GM21717 (cell line): ENCODE data around the gene ELOF1.
"Not testable (repeated sequence)": the region's sequence is repeated elsewhere in the genome, so short reads cannot be mapped to it uniquely, and the experiment has no call there.

Experiments
- ATAC-seq: cut with Tn5 transposase; IDR thresholded peaks from one replicate; pipeline ENCODE4 v1.9.1; 2021; ENCODE audit warnings: mild to moderate bottlenecking, moderate library complexity; ENCODE audit not compliant: unreplicated experiment

Gene ELOF1

DNA sequence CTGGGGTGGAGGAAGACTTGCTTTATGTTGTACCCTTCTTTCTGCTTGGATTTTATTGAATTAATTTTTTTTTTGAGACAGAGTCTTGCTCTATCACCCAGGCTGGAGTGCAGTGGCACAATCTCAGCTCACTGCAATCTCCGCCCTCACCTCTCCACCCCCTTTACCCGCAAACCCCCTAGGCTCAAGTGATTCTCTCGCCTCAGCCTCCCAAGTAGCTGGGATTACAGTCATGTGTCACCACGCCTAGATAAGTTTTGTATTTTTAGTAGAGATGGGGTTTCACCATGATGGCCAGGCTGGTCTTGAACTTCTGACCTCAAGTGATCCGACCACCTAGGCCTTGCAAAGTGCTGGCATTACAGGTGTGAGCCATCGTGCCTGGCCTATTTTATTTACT is 14.3 kb upstream of the ELOF1 start:
- not testable (repeated sequence) for ATAC-seq

DNA sequence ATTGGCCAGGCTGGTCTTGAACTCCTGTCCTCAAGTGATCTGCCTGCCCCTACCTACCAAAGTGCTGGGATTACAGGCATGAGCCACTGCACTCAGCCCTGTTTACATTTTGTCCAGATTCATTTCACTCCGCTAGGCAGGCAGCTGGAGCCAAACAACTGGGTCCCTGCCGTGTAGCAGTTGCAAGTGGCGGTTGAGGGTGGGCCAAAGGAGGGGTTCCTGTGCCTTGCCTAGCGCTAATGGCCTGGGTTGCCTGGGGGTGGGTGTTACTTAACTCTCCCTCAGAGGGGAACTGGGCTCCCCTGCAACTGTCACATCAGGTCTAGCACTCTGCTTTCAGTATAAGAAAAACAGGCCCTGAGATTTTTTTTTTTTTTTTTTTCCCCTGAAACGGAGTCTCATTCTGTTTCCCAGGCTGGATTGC is 11.0 kb upstream of the ELOF1 start:
- no peak for ATAC-seq

DNA sequence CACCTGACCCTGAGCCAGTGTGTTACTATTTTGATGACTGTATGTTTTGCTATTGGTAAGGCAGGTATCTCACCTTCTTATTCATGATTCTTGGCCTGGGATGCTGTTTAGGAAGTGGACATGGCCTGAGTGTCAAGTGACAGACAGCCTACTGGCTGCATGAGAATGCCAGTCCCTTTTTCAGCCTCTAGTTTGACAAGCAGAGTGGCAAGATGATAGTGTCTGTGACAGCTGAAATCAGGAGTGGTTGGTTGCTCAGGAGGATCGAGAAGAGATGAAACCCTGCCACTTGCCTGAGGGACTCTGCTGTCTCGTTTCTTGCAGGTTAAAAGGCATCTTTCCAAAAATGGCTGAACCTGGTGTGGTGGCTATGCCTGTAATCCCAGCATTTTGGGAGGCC is 7.1 kb upstream of the ELOF1 start:
- ATAC-seq = no peak

DNA sequence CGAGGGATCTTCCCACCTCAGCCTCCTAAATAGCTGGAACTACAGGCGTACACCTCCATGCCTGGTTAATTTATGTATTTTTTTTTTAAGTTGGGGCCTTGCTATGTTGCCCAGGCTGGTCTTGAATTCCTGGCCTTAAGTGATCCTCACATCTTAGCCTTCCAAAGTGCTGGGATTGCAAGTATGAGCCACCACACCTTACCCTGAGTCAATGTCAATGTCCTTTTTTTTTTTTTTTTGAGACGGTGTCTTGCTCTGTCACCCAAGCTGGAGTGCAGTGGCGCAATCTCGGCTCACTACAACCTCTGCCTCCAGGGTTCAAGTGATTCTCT is 6.6 kb upstream of the ELOF1 start:
- not testable (repeated sequence) for ATAC-seq

DNA sequence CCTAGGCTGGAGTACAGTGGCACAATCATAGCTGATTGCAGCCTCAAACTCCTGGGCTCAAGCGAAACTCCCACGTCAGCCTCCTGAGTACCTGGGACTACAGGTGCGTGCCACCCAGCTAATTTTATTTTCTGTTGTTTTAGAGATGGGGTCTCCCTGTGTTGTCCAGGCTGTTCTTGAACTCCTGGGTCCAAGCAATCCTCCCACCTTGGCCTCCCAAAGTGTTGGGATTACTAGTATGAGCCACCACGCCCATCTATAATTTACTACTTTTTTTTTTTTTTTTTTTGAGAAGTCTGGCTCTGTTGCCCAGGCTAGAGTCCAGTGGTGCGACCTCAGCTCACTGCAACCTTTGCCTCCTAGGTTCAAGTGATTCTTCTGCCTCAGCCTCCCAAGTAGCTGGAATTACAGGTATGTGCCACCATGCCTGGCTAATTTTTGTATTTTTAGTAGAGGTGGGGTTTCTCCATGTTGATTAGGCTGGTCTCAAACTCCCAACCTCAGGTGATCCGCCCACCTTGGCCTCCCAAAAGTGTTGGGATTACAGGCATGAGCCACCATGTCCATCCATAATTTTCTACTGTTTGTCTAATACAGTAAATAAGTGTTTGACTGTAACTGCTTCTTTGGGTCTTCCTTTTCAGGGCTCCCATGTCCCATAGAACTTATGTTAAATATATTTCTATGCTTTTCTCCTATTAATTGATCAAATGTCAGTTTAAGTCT is 5.2 kb upstream of the ELOF1 start:
- ATAC-seq = not testable (repeated sequence)

DNA sequence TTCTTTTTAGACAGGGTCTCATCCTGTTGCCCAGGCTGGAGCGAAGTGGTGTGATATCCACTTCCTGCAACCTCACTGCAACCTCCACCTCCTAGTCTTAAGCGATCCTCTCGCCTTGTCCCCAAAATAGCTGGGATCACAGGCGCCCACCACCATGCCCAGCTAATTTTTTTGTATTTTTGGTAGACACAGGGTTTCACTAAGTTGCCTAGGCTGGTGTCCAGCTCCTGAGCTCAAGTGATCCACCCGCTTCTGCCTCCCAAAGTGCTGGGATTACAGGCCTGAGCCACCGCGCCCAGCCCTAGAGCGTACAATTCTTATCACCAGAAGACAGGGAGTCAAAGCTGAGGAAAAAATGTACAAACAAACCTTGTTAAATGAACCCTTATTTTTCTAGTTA is 4.5 kb upstream of the ELOF1 start:
- ATAC-seq = no peak

DNA sequence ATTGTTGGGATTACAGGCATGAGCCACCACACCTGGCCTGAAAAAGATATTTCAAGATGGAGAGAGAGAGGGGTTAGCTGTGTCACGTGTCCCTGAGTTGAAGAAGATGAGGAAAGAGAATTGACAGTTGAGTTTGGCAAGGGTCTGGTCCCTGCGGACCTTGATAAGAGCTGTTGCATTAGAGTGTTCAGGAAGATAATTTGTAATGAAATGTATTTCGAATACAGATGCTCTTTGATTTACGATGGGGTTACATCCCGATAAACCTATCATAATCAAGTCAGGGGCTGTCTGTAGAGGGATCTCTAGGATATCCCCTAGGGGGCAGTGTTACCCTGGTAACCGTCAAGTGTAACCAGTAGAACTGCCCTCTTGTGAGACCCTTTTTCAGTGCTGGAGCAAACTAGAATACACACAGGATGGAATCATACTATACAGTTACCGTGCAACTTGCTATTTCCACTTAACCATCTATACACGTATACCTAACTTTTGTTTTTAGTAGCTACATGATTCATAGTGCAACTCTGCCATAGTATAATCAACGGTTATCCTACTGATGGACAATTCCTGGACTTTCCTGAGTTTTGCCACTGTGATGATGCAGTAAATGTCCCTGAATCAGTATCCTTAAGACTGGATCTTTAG is 1.5 kb upstream of the ELOF1 start:
- ATAC-seq = no peak

DNA sequence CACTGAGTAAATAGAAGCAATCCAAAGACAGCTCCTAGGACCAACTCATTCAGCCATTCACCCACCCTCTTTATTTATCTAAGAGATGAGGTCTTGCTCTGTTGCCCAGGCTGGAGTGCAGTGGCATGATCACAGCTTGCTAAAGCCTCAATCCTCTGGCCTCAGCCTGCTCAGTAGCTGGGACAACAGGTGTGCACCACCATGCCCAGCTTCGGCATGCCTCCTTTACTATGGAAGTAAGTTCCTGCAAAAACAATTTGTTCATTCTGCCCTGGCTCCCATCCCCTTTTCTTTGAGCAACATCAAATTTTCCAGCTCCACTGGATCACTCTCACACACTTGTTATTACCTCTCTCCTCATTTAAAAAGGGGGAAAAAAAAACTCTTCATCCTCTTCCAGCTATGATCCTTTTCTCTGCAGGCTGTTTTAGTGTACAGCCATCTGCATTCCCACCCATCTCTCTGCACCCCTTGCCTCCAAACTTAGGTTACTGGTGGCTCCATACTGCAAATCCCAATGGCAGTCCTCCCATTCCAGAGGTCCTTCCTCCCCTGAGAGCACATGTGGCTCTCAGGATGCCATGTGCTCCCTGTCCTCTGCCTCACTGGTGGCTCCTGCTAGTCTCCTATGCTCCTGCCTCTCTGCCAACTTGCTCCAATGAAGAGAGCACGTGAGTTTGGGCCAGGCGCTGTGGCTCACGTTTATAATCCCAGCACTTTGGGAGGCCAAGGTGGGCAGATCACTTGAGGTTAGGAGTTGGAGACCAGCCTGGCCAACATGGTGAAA is 2.2 kb downstream of the ELOF1 start:
- ATAC-seq = no peak

DNA sequence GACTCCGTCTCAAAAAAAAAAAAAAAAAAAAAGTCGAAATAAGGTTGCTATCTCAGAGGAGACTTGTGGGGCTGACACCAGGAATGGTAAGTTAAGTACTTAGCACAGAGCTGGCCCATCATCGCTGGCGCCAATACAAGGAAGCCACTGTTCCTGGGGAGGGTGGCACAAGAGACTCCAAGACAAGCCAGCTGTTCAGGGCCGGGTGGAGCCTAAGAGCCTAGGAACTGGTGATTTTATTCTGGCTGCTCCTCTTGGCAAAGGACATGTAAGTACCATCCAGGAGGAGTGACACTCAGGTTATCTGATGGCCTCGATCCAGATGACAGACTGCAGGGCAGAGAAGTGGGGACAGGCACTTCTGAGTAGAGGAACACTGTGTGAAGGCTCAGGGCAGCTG is 3.8 kb downstream of the ELOF1 start:
- ATAC-seq = no peak

DNA sequence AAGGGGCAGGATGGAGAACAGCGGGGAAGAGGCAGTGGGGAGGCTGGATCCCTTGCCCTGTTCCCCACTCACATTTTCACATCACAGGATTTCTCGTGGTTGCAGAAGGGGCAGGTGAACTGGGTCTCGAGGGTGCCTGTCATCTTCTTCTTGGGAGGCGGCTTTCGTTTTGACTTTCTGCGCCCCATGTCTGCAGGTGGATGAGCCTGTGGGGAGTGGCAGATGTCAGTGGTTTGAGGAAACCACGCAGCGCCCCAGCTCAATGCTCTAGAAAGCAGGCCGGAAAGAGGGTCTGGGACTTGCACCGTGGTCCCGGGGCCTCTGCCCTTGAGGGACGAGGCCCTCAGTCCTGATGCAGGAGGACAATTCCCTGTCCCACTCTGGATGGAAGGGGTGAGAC is 4.9 kb downstream of the ELOF1 start:
- ATAC-seq = no peak

DNA sequence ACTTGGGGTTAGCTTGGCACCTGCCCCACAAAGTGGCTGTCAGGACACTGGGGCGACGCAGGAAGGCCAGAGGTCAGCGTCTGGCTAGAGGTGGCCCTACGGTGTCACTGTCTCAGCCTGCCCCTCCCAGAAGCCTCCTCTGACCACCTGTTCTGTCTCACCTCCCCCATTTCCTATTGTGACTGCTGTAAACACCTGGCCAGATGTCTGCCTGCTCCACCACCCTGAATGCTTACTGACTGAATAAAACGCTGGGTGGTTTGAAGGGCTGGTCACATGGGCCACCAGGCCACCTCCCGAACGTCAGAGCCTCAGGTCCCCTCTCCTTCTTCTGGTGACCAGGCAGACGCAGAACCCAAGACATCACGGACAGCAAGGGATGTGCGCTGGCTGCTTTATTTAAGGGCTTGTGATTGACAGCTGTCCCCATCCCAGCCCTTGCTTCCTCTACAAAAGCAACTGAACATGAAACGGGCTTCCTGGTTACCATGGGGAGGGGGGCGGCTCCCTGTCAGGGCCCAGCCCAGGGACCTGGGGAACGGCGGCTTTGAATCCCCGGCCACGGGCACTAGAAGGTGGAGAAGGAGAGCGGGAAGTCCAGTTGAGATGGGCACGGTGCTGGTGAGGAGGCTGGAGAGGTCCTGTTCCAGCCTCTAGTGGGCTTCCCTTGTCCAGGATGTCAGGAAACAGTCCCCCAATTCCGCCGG is 6.2 kb downstream of the ELOF1 start:
- no peak for ATAC-seq

DNA sequence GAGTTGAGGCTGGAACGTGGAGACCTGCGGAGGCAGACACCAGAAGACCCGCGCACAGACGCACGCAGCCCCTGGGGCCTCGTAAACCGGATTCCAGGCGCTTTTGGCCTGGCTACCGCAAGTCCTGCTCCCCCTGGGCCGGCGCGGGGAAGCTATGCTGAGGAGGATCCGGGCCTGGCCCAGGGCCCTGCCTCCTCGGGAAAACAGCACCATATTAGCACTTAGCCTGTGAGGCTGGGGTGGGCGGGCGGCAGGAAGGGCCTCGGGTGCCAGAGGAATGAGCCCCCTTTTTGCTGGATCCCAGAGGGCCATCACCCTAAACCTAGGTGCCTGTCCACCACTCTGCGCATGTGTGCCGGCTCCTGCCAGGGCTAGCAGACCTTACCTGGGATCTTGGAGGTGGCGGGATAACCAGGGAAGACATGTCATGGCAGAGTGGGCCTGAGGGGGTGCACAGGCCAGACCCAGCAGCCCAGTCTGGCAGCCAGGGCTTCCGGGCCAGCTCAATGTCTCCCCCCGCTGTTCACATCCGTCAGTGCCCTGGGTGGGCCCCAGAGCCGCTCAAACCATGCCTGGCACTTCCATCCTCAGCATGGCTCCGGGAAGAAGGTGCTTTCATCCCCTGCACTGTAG is 7.3 kb downstream of the ELOF1 start:
- no peak for ATAC-seq

DNA sequence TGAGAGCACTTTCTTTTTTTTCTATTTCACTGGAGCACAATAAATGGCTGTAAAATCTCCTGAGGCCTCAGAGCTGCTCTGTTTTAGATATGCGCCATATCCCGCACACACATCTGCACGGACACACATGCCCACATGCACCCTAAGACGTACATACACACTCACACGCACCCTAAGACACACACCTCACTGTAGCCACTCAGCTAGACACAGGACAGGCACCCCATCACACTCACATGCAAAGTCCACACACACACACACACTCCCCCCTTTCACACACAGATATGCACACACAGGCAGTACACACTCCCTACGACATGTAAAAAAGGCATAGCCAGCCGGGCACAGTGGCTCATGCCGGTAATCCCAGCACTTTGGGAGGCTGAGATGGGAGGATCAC is 8.8 kb downstream of the ELOF1 start:
- ATAC-seq = no peak

DNA sequence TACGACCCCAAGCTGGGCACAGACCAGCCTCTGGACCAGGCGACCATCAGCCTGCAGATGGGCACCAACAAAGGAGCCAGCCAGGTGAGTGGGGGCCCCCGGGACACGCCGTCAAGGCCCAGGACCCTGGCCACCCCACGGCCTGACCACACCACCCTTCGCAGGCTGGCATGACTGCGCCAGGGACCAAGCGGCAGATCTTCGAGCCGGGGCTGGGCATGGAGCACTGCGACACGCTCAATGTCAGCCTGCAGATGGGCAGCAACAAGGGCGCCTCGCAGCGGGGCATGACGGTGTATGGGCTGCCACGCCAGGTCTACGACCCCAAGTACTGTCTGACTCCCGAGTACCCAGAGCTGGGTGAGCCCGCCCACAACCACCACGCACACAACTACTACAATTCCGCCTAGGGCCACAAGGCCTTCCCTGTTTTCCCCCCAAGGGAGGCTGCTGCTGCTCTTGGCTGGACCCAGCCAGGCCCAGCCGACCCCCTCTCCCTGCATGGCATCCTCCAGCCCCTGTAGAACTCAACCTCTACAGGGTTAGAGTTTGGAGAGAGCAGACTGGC is 9.6 kb downstream of the ELOF1 start:
- no peak for ATAC-seq

DNA sequence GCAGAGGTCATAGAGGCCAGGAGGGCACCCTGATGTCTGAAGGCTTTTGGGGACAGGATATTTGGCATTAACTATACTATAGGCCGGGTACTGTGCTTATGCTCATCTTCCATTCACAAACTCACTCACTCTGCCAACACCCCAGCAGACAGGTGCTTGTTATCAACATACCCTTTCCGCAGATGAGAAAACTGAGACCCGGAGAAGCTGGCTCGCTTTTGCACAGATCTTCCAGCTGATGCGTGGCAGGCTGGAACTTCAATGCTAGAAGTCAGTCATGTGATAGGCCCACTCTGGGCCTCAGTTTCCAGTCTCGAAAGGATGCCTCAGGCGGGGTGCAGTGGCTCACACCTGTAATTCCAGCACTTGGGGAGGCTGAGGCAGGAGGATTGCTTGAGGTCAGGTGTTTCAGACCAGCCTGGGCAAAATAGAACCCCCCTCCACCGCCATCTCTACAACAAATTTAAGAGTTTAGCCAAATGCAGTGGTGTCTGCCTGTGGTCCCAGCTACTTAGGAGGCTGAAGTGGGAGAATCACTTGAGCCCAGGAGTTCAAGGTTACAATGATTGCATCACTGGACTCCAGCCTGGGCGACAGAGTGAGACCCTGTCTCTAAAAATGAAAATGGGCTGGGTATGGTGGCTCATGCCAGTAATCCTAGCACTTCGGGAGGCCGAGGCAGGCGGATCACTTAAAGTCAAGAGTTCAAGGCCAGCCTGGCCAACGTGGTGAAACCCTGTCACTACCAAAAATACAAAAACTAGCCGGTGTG is 10.9 kb downstream of the ELOF1 start:
- no peak for ATAC-seq

DNA sequence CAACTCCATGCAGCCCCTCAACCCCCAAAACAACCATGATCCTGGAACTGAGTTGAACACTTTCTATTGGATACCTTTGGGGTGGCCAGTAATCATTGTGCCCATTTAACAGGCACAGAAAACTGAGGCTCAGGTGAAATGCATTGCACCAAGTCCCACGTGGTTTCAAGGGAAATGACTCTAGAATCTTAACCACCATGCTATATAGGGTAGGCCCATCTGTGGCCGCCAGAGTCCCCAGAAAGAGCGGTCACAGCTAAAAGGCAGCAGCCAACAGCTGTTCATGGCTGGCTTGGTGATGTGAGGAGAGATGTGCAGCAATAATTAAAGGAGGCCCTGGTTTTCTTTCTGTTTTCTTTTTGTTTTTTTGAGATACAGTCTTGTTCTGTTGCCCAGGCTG is 17.8 kb downstream of the ELOF1 start:
- ATAC-seq = no peak

DNA sequence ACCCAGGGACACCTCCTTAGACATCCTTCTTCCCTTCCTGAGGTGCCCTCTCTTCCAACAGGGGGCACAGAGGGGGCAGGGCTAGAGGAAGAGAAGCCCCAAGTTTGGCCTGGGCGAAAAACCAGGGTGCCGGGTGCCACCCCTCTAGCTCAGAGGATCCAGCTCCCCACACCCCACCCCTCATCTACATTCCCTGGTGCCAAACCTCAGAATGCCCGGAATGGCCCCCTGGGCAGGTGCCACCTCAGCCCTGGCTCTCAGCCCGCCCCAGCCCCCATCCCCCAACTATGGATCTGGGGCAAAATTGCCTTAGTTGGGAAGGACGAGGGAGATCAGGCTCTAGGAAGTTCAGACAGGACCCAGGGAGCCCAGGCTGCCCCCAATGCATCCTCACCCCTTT is 18.4 kb downstream of the ELOF1 start:
- ATAC-seq = no peak

DNA sequence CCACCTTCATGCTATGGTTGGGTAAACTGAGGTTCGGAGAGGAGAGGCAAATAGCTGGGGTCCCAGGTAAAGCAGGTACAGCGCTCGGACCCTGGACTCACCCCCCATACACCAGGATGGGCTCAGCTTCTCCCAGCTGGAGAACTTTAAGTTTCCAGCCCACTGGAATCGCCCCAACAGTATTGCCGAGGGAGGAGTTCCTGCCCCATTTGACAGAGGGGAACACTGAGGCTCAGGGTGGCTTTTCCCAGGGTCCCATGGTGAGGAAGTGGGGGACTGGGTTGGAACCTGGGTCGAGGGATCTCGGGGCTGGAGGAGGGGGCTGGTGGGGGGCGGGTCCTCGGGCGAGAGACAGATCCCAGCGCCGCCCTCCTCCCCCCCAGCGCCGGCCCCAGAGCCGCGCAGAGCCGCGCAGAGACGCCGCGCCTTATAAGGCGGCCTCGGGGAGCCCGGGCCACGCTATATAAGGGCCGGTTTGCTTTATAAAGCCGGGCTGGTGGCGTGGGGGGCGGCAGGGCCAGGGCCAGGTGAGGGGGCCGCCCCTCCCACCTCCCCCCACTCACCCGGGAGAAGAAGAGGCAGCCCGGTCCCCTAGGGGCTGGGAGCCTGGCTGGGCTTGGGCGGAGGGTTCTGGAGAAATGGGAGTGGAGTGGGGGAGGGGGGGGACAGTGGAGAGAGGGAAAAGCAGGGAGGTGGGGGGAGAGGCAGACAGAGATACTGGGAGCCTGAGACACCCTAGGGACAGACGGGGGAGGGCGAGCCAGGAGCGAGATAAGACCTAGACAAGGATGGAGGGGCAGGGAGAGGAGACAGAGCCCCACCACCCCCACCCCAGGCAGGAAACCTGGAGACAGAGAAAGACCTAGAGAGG is 19.3 kb downstream of the ELOF1 start:
- no peak for ATAC-seq
